NCI-H146 (cell line): ENCODE measurements around the gene PRDM1.

Experiments
- DNase-seq: peaks from one replicate; lab custom pipeline; 2025; lab: John Stamatoyannopoulos, UW

PRDM1 gene

GRCh38 chr6:106116125-106116832, 30.1 kb downstream of the PRDM1 start:
- DNase-seq = no peak

- no peak for DNase-seq
Observed at GRCh38 chr6:106117579-106117978, 31.4 kb downstream of the PRDM1 start.

- DNase-seq = no peak
Observed at GRCh38 chr6:106118835-106119431, 32.8 kb downstream of the PRDM1 start.

GRCh38 chr6:106119546-106119945, 33.4 kb downstream of the PRDM1 start:
- DNase-seq = no peak

GRCh38 chr6:106120006-106120405, 33.9 kb downstream of the PRDM1 start:
- no peak for DNase-seq

- no peak for DNase-seq
Observed at GRCh38 chr6:106120406-106120805, 34.3 kb downstream of the PRDM1 start.

GRCh38 chr6:106122306-106122918, 36.3 kb downstream of the PRDM1 start:
- no peak for DNase-seq

- no peak for DNase-seq
Observed at GRCh38 chr6:106122938-106123656, 37.0 kb downstream of the PRDM1 start.

GRCh38 chr6:106124015-106124414, 37.9 kb downstream of the PRDM1 start:
- no peak for DNase-seq

GRCh38 chr6:106124437-106125430, 38.6 kb downstream of the PRDM1 start:
- DNase-seq = no peak

- no peak for DNase-seq
Observed at GRCh38 chr6:106125925-106126435, 39.8 kb downstream of the PRDM1 start.

- DNase-seq = no peak
Observed at GRCh38 chr6:106126482-106126881, 40.3 kb downstream of the PRDM1 start.

- no peak for DNase-seq
Observed at GRCh38 chr6:106128981-106129781, 43.0 kb downstream of the PRDM1 start.

GRCh38 chr6:106132153-106132698, 46.1 kb downstream of the PRDM1 start:
- DNase-seq = no peak

- no peak for DNase-seq
Observed at GRCh38 chr6:106133040-106133439, 46.9 kb downstream of the PRDM1 start.

- DNase-seq = no peak
Observed at GRCh38 chr6:106134087-106134770, 48.1 kb downstream of the PRDM1 start.

GRCh38 chr6:106134906-106135634, 48.9 kb downstream of the PRDM1 start:
- DNase-seq = no peak

- no peak for DNase-seq
Observed at GRCh38 chr6:106135911-106136571, 49.9 kb downstream of the PRDM1 start.
